Epithelial cell of esophagus (primary cell): Measurements from ENCODE around the gene IL17C.

ENCODE experiments used
- DNase-seq: peaks from one replicate; pipeline ENCODE4 v3.0.0; 2010; ENCODE audit warnings: low read depth
- H3K4me3 ChIP-seq: 2 replicates; pipeline ENCODE4 v1.5.1; 2011; ENCODE audit warnings: mild to moderate bottlenecking, low read length, control low read depth
- CTCF ChIP-seq: IDR thresholded peaks from 2 replicates; pipeline ENCODE4 v1.5.1; 2011; ENCODE audit warnings: low read depth, mild to moderate bottlenecking, low read length, control low read depth, inconsistent platforms; ENCODE audit not compliant: insufficient read depth; ENCODE audit errors: missing control alignments

Gene IL17C

GRCh38 chr16:88671806-88672205, 33.4 kb downstream of the IL17C start:
- TF ChIP-seq CTCF, result no peak
- no peak overlapping the region for H3K4me3 ChIP-seq
- no peak for DNase-seq

GRCh38 chr16:88672776-88673175, 34.4 kb downstream of the IL17C start:
- peak; percentile 30 for DNase-seq
- peak; percentile 48 for TF ChIP-seq CTCF
- no peak overlapping the region for H3K4me3 ChIP-seq

- no peak for DNase-seq
- TF ChIP-seq CTCF, result no peak
- no peak overlapping the region for H3K4me3 ChIP-seq
These were observed 35.5 kb downstream of the IL17C start for GRCh38 chr16:88673716-88674379.

GRCh38 chr16:88676502-88677242, 38.3 kb downstream of the IL17C start:
- DNase-seq, result no peak
- no peak overlapping the region for H3K4me3 ChIP-seq

GRCh38 chr16:88677721-88678120, 39.3 kb downstream of the IL17C start:
- H3K4me3 ChIP-seq, result no peak overlapping the region
- DNase-seq, result no peak
- TF ChIP-seq CTCF, result no peak

More at GRCh38 chr16:88676502-88677242, 38.3 kb downstream of the IL17C start:
- TF ChIP-seq CTCF, result no peak

GRCh38 chr16:88678224-88678979, 40.0 kb downstream of the IL17C start:
- DNase-seq, result no peak
- H3K4me3 ChIP-seq, result no peak overlapping the region
- TF ChIP-seq CTCF, result no peak
